Middle frontal gyrus (tissue), 1 donor: ENCODE results near the gene TIMM8A.
"Not testable (repeated sequence)": the region's sequence is repeated elsewhere in the genome, so short reads cannot be mapped to it uniquely, and the experiment has no call there.

Source experiments
- DNase-seq: peaks from one replicate; pipeline ENCODE4 v3.0.0-alpha.2; 2015; ENCODE audit warnings: low spot score; ENCODE audit errors: extremely low spot score

Gene TIMM8A

GRCh38 chrX:101360390-101360789 lies 11.8 kb upstream of the TIMM8A start:
- DNase-seq: no peak

- DNase-seq: no peak
These were observed 11.4 kb upstream of the TIMM8A start for GRCh38 chrX:101359966-101360365.

- no peak for DNase-seq
These were observed 8.7 kb upstream of the TIMM8A start for GRCh38 chrX:101357166-101357795.

GRCh38 chrX:101349193-101349562 lies 636 bp upstream of the TIMM8A start:
- no peak for DNase-seq

GRCh38 chrX:101347859-101348451 lies 587 bp downstream of the TIMM8A start:
- no peak for DNase-seq

- DNase-seq: no peak
These were observed 10.7 kb downstream of the TIMM8A start for GRCh38 chrX:101337776-101338271.

- DNase-seq: not testable (repeated sequence)
These were observed 14.2 kb downstream of the TIMM8A start for GRCh38 chrX:101334310-101334709.

GRCh38 chrX:101326600-101326999 lies 21.9 kb downstream of the TIMM8A start:
- DNase-seq: not testable (repeated sequence)

GRCh38 chrX:101303790-101304189 lies 44.8 kb downstream of the TIMM8A start:
- no peak for DNase-seq
